GM12878 (cell line): Measurements from ENCODE around the gene ITGB8. TPM values are rescaled to one million over a fixed set of nuclear protein-coding genes. Genes with fewer than 3 reads are reported as not detected.

Source experiments
- ATAC-seq: fragments of 200-7000 bp; cut with Tn5 transposase; 3 replicates; pipeline ENCODE4 v1.9.1; 2020; ENCODE audit warnings: mild to moderate bottlenecking, moderate library complexity
- BruUV-seq: library from RNA; stranded (reverse); fragments of 400-500 nt; replicated peaks from 2 replicates; lab custom pipeline; 2021; lab: Mats Ljungman, UMichigan
- CTCF ChIA-PET: fragments of 300-600 bp; sonication (Branson Sonifier 250); formaldehyde crosslinking; extraction: SDS; loops from one replicate; lab custom pipeline; 2021; ENCODE audit warnings: inconsistent platforms; lab: Yijun Ruan, JAX
- POLR2A ChIA-PET: fragments of 350-600 bp; formaldehyde crosslinking; extraction: SDS; loops from one replicate; lab custom pipeline; 2021; ENCODE audit warnings: inconsistent platforms; lab: Charles Lee
- RAD21 ChIA-PET: fragments of 300-600 bp; sonication (Branson Sonifier 250); formaldehyde crosslinking; loops from one replicate; lab custom pipeline; 2023; ENCODE audit warnings: antibody characterized with exemption; ENCODE audit not compliant: unreplicated experiment; lab: Charles Lee
- SMC1A ChIA-PET: fragments of 300-600 bp; sonication (Branson Sonifier 250); formaldehyde crosslinking; loops from one replicate; lab custom pipeline; 2023; ENCODE audit not compliant: unreplicated experiment, uncharacterized antibody; lab: Charles Lee
- DNase-seq: peaks from one replicate; pipeline ENCODE4 v3.0.0-alpha.2; 2011; ENCODE audit warnings: low read depth, low spot score
- FAIRE-seq: peaks from 3 replicates; lab custom pipeline; 2011; peaks lifted over from hg19 to GRCh38; lab: Jason Lieb, UNC
- H2AFZ ChIP-seq: 2 replicates; pipeline ENCODE4 v1.6.0; 2011; ENCODE audit warnings: low read depth, low read length, control low read depth; ENCODE audit not compliant: control insufficient read depth
- H3K27ac ChIP-seq: 2 replicates; pipeline ENCODE4 v1.5.1; 2011; ENCODE audit warnings: control low read depth; ENCODE audit not compliant: control insufficient read depth, insufficient read depth
- H3K27me3 ChIP-seq, 2 experiments: replicated peaks in 1 of 2; 2 replicates each; pipeline versions ENCODE4 v1.6.0 to v1.6.1; 2011; ENCODE audit warnings: low read length in 1 of 2; ENCODE audit not compliant: control insufficient read depth in 2 of 2, insufficient read depth in 2 of 2
- H3K36me3 ChIP-seq, 2 experiments: 2 replicates each; pipeline ENCODE4 v1.5.1; 2011; ENCODE audit warnings: low read length in 1 of 2; ENCODE audit not compliant: control insufficient read depth in 2 of 2, insufficient read depth in 2 of 2
- H3K4me1 ChIP-seq: 2 replicates; pipeline ENCODE4 v1.6.1; 2011; ENCODE audit warnings: mild to moderate bottlenecking, low read length, moderate library complexity, mixed read lengths; ENCODE audit not compliant: control insufficient read depth, insufficient read depth
- H3K4me2 ChIP-seq: 2 replicates; pipeline ENCODE4 v1.6.0; 2011; ENCODE audit warnings: control low read depth; ENCODE audit not compliant: control insufficient read depth, insufficient read depth
- H3K4me3 ChIP-seq: fragments of 200-600 bp; sonication (generic); 2 replicates; pipeline ENCODE4 v1.5.1; 2016
- H3K79me2 ChIP-seq: 2 replicates; pipeline ENCODE4 v1.6.0; 2011; ENCODE audit warnings: low read length; ENCODE audit not compliant: control insufficient read depth, insufficient read depth
- H3K9ac ChIP-seq: 2 replicates; pipeline ENCODE4 v1.8.0; 2011; ENCODE audit warnings: low read length, control low read depth, mixed read lengths; ENCODE audit not compliant: control insufficient read depth, insufficient read depth
- H3K9me3 ChIP-seq: replicated peaks from 3 replicates; pipeline ENCODE4 v1.5.1; 2011; ENCODE audit warnings: mild to moderate bottlenecking, low read length; ENCODE audit not compliant: control insufficient read depth, insufficient read depth
- H4K20me1 ChIP-seq: 2 replicates; pipeline ENCODE4 v1.6.0; 2011; ENCODE audit not compliant: control insufficient read depth, insufficient read depth
- ELK1 ChIP-seq: IDR thresholded peaks from 2 replicates; pipeline ENCODE4 v1.6.1; 2012; ENCODE audit warnings: low read depth, low read length, improper control_type of control experiment
- IRF5 ChIP-seq: fragments of 450-650 bp; IDR thresholded peaks from 2 replicates; pipeline ENCODE4 v1.6.1; 2017; ENCODE audit warnings: borderline replicate concordance
- KDM1A ChIP-seq: fragments of 200-600 bp; sonication (generic); IDR thresholded peaks from 2 replicates; pipeline ENCODE4 v1.6.1; 2016; ENCODE audit warnings: borderline replicate concordance
- NR2C1 ChIP-seq: fragments of 450-650 bp; IDR thresholded peaks from 2 replicates; pipeline ENCODE4 v1.6.1; 2017; ENCODE audit warnings: antibody characterized with exemption, mild to moderate bottlenecking, moderate library complexity
- STAT1 ChIP-seq: fragments of 450-650 bp; conservative IDR thresholded peaks from 2 replicates; pipeline ENCODE4 v1.6.1; 2014; ENCODE audit warnings: antibody characterized with exemption, mild to moderate bottlenecking
- SUPT20H ChIP-seq: IDR thresholded peaks from 2 replicates; pipeline ENCODE4 v1.6.1; 2011; ENCODE audit warnings: low read depth, mild to moderate bottlenecking, low read length, moderate library complexity, borderline replicate concordance; ENCODE audit not compliant: control insufficient read depth
- SUZ12 ChIP-seq: fragments of 200-600 bp; sonication (generic); IDR thresholded peaks from one replicate; pipeline ENCODE4 v1.6.1; 2018; ENCODE audit warnings: antibody characterized with exemption, mild to moderate bottlenecking; ENCODE audit not compliant: unreplicated experiment
- ZNF274 ChIP-seq: IDR thresholded peaks from one replicate; pipeline ENCODE4 v1.8.0; 2011; ENCODE audit not compliant: insufficient read length, insufficient read depth
- ZNF622 ChIP-seq: fragments of 450-650 bp; IDR thresholded peaks from 2 replicates; pipeline ENCODE4 v1.6.1; 2017; ENCODE audit warnings: mild to moderate bottlenecking, inconsistent platforms
- ZZZ3 ChIP-seq: IDR thresholded peaks from 2 replicates; pipeline ENCODE4 v1.6.1; 2011; ENCODE audit warnings: low read depth; ENCODE audit not compliant: control insufficient read depth, insufficient read length
- WGBS: methylation state at CpG from one replicate; pipeline ENCODE4 v1.1.6; 2016; ENCODE audit warnings: low lambda C conversion rate; ENCODE audit not compliant: insufficient replicate concordance, insufficient coverage; ENCODE audit errors: missing lambda C conversion rate; 5-methylcytosine and 5-hydroxymethylcytosine counted together
- in situ Hi-C: fragments of 300-500 bp; cut with MboI; formaldehyde crosslinking; loops from 9 replicates; pipeline ENCODE4 v1.14.3; 2018; ENCODE audit warnings: mixed read lengths
- intact Hi-C: fragments of 100-400 bp; cut with micrococcal nuclease; formaldehyde crosslinking; loops from one replicate; pipeline ENCODE4 v1.14.2; 2022; ENCODE audit not compliant: unreplicated experiment
- polyA plus RNA-seq, 11 experiments: library from polyadenylated mRNA; depleted of rRNA in 4 of 11; unstranded in 6 of 11; stranded (reverse) in 5 of 11; fragments of >200 nt; fragmentation: Nextera tagmentation in 4 of 11; fragmentation: Illumina TruSeq in 1 of 11; extraction: Ambion mirVana in 4 of 11; extraction: Trizol in 1 of 11; gene quantifications; 1 replicate in 1 of 11; 2 replicates in 10 of 11; pipeline versions ENCODE4 v1.2.1 to v1.2.3, GENCODE V29; 2011 to 2016; ENCODE audit warnings: inconsistent platforms in 2 of 11, missing spikeins in 2 of 11, low read depth in 1 of 11
- total RNA-seq, 4 experiments: library from RNA; depleted of rRNA in 3 of 4; stranded (reverse); fragments of >200 nt in 3 of 4; fragmentation: Illumina TruSeq in 1 of 4; extraction: Trizol in 1 of 4; gene quantifications; 2 replicates each; pipeline versions ENCODE4 v1.2.1 to v1.2.3, GENCODE V29; 2013 to 2021

The ITGB8 gene
- total and polyA plus RNA-seq, 10 of the 15 experiments (the other 5 are each of a cell fraction or from before 2014, with no cell fraction given) = 0.37 to 26.2 (median 1.5) TPM

DNA sequence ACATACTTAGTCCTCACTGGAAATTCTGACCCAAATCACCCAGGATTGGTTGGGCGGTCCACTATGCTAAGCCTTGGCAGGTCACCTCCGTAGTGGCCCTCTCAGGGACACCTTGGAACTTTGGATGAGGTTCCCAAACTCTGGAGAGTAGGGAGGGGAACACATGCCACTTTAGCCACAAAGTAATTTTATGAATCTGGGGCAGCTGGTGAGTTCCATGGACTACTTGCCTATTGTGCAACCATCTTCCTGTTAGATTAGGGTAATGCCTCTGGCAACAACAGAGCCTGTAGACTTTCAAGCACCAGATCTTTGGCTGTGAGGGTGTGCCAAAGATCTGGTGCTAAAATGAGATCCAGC lies 77.7 kb downstream of the ITGB8 start:
- CTCF ChIA-PET = interaction anchor here (0.6 to 3.3 kb wide), 4 partner anchors 10 to 502 kb away, joined by 3 to 14 read pairs (median 6); no protein-coding TSS in a partner anchor
- no peak overlapping the region for H3K4me2 ChIP-seq
- peaks cover 0 to 3% of the 10 kb centered on the region in 2 experiments; a peak in 2 of 4 replicates for H3K36me3 ChIP-seq
- no peak overlapping the region for H3K27ac ChIP-seq
- intact Hi-C loops (no loop called here), in situ Hi-C loops (no loop called here)
- DNase-seq (no peak), FAIRE-seq (no peak), ATAC-seq (no peak)
- no TSS peak for BruUV-seq
- H3K9ac ChIP-seq = no peak overlapping the region
- RAD21 ChIA-PET = interaction anchor here (1.4 kb wide), 1 partner anchor 250 kb away, joined by 3 read pairs; no protein-coding TSS in a partner anchor
- no peaks in the 10 kb centered on the region for H3K4me1 ChIP-seq
- POLR2A ChIA-PET = interaction anchor here (0.6 kb wide), 1 partner anchor 12 kb away, joined by 3 read pairs; no protein-coding TSS in a partner anchor
- TF ChIP-seq ZNF274 = no peak
- TF ChIP-seq ZNF622 = no peak
- no peak for TF ChIP-seq KDM1A
- TF ChIP-seq STAT1 = no peak
- TF ChIP-seq ZZZ3 = no peak
- no peak for TF ChIP-seq NR2C1
- no peak for TF ChIP-seq ELK1
- no peak for TF ChIP-seq SUZ12
- no peak for TF ChIP-seq IRF5
- TF ChIP-seq SUPT20H = no peak
- no peaks in the 10 kb centered on the region for H3K9me3 ChIP-seq
- H3K27me3 ChIP-seq = no peaks in the 10 kb centered on the region
- H4K20me1 ChIP-seq = no peaks in the 10 kb centered on the region
- H3K4me3 ChIP-seq = no peak overlapping the region
- H3K79me2 ChIP-seq = no peaks in the 10 kb centered on the region
- SMC1A ChIA-PET = interaction anchor here (0.6 to 1.7 kb wide), 8 partner anchors 10 to 1647 kb away, joined by 3 to 7 read pairs (median 4); no protein-coding TSS in a partner anchor
- 5% methylated on average over 2 of the region's 2 CpGs for WGBS
- no peak overlapping the region for H2AFZ ChIP-seq
